ENCODE results near the gene PPT2.

Gene PPT2

GRCh38 chr6:32149932-32150870 lies 3.7 kb upstream of the PPT2 start:
- in situ Hi-C loops (cut with MboI; ENCODE audit: low pct_unique_long_range_greater_than_20kb, low sequenced_read_pairs), result no loop called here
- no peak for DNase-seq

GRCh38 chr6:32151181-32151862 lies 2.6 kb upstream of the PPT2 start:
- in situ Hi-C loops (cut with MboI; ENCODE audit: low pct_unique_long_range_greater_than_20kb, low sequenced_read_pairs), result no loop called here
- no peak for DNase-seq

DNA sequence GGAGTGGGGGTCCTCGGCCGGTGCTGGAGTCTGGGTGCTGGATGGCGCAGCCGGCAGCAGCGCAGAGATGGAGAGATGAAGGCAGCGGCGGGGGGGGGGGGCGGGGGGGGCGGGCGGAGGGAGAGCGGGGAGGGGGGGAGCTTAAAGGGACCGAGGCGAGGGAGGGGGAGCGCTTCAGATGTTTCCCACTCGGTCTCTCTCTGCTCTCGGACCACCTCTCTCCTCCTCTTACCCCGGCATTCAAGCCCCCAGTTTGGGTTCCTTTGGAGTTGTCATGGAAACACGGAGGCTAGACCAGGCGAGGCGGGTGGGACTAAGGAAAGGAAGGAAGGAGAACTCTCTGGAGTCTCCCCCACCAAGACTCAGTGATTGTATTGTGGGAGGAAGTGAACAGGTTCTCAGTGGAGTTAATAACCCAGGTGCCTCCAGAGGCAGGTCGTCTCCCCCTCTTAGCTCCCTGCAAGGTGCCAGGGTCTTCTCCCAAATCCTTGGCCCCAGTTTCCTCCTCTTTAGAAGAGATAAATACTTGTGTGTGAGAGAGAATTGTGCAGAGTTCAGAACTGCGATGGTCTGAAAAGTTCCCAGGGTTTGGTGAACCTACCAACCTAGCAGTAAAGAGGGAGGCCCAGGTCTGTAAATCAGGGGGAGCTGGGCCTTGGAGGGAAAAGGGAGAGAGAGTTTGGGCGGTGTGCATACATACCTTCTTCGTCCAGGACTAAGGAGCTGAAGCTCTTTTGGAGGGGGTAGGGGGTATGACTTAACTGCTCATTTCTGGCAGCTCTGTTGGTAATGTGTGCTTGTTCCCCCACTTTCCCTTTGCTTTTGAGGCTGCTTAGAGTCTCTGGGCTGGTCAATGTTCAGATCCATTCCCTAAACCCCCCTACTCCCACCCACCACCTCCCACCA lies 1.8 kb upstream of the PPT2 start, which contains the start of gene PRRT1:
TSS of gene PRRT1 (minus strand) at position 77 of the 906 bp plus-strand sequence. CDS start 112 bp downstream, outside the sequence.
- no peak for DNase-seq
- in situ Hi-C loops (cut with MboI; ENCODE audit: low pct_unique_long_range_greater_than_20kb, low sequenced_read_pairs), result no loop called here

GRCh38 chr6:32152769-32153563 lies 975 bp upstream of the PPT2 start:
- in situ Hi-C loops (cut with MboI; ENCODE audit: low pct_unique_long_range_greater_than_20kb, low sequenced_read_pairs), result no loop called here
- DNase-seq, result no peak

GRCh38 chr6:32154514-32155161 lies 697 bp downstream of the PPT2 start:
- in situ Hi-C loops (cut with MboI; ENCODE audit: low pct_unique_long_range_greater_than_20kb, low sequenced_read_pairs), result no loop called here
- DNase-seq, result peak; percentile 71

DNA sequence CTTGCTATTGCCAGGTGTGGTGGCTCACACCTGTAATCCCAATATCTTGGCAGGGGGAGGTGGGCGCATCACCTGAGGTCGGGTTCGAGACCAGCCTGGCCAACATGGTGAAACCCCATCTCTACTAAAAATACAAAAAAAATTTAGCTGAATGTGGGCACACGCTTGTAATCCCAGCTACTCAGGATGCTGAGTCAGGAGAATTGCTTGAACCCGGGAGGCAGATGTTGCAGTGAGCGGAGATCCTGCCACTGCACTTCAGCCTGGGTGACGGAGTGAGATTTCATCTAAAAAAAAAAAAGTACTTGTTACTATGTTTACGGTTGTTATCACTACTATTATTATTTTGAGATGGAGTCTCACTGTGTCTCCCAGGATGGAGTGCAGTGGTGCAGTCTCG lies 3.0 kb downstream of the PPT2 start:
- in situ Hi-C loops (cut with MboI; ENCODE audit: low pct_unique_long_range_greater_than_20kb, low sequenced_read_pairs), result no loop called here

DNA sequence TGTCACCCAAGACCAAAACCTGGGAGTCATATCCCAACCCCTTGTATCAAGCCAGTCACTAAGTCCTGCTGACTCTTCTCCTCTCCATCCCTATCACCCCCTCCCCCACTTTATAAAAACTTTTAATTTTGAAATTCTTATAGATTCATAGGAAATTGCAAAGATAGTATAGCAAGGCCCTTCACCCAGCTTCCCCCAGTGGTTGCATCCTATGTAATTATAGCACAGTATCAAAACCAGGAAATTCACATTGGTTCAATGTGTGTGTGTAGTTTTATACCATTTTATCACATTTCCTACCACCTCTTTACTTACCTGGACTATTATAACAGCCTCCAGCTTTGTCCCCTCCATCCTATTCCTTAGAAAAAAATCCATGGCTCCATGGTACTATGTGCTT lies 4.1 kb downstream of the PPT2 start:
- in situ Hi-C loops (cut with MboI; ENCODE audit: low pct_unique_long_range_greater_than_20kb, low sequenced_read_pairs), result no loop called here
- DNase-seq, result no peak

More for the DNA sequence above, 3.0 kb downstream of the PPT2 start:
- no peak for DNase-seq

DNA sequence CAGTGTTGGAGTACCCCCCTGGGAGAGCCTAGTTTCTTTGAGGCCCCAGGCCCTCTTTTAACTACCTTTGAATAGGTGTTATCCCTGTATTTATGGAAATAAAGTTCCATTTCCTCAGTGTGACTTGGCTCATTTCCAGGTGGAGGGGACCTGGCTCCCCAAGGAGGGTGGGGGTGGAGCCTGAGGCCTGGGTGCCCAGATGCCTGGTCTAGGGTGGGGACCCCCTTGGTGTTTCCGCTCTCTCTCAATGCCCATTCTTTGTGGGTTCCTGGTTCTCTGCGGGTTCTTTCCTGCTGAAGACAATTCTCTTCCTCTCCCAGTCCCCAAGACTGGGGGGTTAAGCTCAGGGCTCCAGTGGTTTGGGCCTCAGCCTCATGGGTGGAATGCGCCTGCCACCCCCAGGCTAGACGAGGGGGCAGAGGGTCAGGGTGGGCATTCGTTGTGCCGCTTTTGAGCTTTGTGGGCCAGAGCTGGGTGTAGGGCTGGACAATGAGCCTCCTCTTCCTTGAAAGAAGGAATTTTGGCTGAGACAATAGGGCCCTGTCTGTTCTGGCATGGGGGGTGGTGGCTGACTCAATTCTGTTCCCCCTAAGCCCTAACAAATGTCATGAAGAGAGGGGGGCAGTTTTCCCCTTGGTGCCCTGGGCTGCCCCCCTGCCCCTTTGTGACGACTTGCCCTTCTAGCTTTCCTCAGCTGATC lies 9.8 kb downstream of the PPT2 start:
- in situ Hi-C loops (cut with MboI; ENCODE audit: low pct_unique_long_range_greater_than_20kb, low sequenced_read_pairs), result no loop called here

DNA sequence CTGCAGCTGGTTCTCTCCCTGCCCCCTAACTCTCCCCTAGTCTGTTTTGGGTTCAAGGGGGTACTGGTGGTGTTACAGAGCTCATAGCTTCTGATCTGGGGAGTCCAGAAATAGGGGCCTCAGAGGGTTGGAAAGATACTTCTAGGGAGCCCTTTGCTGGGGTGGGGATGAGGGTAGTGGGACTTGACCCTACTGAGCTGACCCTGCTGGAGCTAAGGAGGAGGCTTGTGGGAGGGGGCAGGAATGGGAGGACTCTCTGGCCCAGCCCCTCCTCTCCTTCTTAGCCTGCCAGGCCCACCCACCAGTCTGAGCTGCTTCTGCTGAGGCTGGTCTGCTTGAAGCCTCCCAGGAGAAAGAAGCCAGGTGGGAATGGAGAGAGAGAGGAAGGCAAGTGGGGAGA lies 10.4 kb downstream of the PPT2 start, which contains the start of gene EGFL8:
TSS of gene EGFL8 (plus strand) at position 301 of the 400 bp plus-strand sequence. CDS start 1,571 bp downstream, outside the sequence.
- in situ Hi-C loops (cut with MboI; ENCODE audit: low pct_unique_long_range_greater_than_20kb, low sequenced_read_pairs), result no loop called here
- no peak for DNase-seq

More for the DNA sequence above, 9.8 kb downstream of the PPT2 start:
- no peak for DNase-seq

DNA sequence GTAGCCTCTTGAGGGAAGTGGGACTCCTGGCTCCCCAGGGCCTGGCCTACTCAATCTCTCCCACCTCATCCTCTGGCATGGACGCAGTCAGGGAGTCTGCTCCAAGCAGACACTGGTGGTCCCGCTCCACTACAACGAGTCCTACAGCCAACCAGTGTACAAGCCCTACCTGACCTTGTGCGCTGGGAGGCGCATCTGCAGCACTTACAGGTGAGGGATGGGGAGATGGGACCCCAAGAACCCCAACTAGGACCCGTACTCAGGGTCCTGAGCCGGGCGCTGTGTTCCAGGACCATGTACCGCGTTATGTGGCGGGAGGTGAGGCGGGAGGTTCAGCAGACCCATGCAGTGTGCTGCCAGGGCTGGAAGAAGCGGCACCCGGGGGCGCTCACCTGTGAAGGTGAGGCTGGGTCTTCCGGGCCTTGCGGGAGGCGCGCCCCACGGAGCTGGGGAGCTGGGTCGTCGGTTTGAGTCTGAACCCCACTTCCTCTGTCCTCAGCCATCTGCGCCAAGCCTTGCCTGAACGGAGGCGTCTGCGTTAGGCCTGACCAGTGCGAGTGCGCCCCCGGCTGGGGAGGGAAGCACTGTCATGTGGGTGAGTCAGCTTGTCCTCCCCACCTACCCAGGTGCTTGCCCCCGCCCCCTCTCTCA lies 12.6 kb downstream of the PPT2 start:
- DNase-seq, result no peak
- in situ Hi-C loops (cut with MboI; ENCODE audit: low pct_unique_long_range_greater_than_20kb, low sequenced_read_pairs), result no loop called here

DNA sequence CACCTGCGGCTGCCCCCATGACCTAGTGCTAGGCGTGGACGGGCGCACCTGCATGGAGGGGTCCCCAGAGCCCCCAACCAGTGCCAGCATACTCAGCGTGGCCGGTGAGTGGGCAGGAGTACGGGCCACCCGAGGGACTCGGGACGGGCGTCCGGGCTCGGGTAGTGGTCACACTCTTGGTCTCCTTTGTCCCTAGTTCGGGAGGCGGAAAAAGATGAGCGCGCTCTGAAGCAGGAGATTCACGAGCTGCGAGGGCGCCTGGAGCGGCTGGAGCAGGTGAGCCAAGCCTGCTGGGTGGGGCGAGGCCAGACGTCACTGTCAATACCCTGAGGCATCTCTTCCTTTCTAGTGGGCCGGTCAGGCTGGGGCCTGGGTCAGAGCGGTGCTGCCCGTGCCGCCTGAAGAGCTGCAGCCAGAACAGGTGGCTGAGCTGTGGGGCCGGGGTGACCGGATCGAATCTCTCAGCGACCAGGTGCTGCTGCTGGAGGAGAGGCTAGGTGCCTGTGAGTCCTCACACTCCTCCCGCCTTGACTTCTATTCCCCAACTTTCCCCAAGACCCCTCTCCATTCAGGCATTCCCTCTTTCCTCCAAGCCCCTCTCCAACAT lies 13.3 kb downstream of the PPT2 start:
- in situ Hi-C loops (cut with MboI; ENCODE audit: low pct_unique_long_range_greater_than_20kb, low sequenced_read_pairs), result no loop called here
- DNase-seq, result no peak

- in situ Hi-C loops (cut with MboI; ENCODE audit: low pct_unique_long_range_greater_than_20kb, low sequenced_read_pairs), result no loop called here
- no peak for DNase-seq
Observed at GRCh38 chr6:32167761-32168262, 13.9 kb downstream of the PPT2 start.

GRCh38 chr6:32168350-32168749 lies 14.4 kb downstream of the PPT2 start:
- no peak for DNase-seq
- in situ Hi-C loops (cut with MboI; ENCODE audit: low pct_unique_long_range_greater_than_20kb, low sequenced_read_pairs), result no loop called here

DNA sequence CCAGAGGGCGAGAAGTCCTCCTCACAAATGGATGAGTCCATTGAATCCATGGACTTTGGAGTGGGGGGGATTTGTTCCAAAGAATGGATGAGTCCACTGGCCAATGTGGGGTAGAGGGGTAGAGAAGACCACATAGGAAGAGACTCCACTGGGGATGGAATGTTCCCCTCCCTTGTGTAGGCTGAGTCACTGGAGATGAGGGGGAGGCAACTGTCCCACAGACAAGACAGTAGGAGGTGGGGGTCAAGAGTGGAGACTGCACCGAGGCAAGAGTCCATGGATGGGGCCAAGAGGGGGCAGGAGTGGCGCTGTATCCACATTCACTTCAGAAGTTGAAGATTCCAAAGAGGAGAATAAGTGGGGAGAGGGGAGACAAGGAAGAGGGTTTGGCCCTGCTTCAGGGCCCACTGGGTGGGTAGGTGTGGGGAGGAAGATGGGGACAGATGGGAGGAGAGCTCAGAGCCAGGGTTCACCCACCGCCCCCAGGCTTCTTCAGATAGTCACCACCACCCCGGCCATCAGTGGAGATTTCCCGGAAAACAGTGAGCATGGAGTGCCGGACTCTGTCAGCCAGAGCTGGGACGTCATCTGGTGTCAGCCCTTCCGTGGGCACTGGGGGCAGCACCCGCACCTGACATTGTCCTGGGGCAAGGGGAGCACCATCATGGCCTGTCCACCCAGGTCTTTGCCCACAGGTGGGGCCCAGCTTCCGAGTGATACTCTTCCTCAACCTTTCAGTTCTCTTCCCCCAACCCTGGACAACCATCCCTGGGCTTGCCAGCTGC lies 15.1 kb downstream of the PPT2 start:
- DNase-seq, result no peak
- in situ Hi-C loops (cut with MboI; ENCODE audit: low pct_unique_long_range_greater_than_20kb, low sequenced_read_pairs), result no loop called here

DNA sequence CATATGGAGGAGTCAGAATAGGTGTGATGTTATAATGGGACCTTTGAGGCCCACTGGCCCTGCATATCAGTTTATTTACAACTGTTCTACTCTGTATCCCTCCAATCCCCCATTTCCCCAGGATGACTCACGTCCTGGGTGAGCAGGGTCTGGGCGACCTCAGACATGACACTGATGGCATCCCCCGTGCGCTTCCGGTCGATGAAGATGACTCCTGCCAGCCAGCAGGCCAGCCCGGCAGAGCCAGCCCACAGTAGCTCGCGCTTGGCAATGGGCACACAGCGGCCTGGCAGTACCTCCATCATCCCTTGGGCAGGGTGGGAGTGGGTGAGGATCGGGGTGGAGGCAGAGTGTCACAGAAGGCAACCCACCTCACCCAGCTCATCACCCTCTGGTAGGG lies 16.4 kb downstream of the PPT2 start:
- in situ Hi-C loops (cut with MboI; ENCODE audit: low pct_unique_long_range_greater_than_20kb, low sequenced_read_pairs), result no loop called here
- no peak for DNase-seq

DNA sequence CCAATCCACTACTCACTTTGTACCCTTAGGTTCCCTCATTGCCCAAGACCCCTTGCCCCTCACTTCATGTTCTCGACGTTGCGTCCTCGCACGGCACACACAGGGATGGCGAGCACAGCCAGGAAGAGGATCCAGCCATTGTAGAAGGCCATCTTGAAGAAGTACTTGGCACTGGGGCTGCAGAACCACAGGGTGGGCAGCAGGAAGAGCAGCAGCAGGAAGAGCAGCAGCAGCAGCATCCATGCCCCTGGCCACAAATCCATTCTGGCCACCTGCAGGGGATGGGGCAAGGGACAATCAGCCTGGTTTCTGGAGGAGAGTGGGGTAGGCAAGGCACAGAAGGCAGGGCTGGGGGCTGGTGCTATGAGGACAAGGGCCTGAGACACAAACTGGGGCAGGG lies 17.3 kb downstream of the PPT2 start:
- DNase-seq, result no peak
- in situ Hi-C loops (cut with MboI; ENCODE audit: low pct_unique_long_range_greater_than_20kb, low sequenced_read_pairs), result no loop called here
